Kidney tubule cell (primary cell): ENCODE measurements around the gene PANX2.

Experiments
- DNase-seq: peaks from one replicate; pipeline ENCODE4 v3.0.0-alpha.2; 2018; ENCODE audit warnings: low spot score

Gene PANX2

DNA sequence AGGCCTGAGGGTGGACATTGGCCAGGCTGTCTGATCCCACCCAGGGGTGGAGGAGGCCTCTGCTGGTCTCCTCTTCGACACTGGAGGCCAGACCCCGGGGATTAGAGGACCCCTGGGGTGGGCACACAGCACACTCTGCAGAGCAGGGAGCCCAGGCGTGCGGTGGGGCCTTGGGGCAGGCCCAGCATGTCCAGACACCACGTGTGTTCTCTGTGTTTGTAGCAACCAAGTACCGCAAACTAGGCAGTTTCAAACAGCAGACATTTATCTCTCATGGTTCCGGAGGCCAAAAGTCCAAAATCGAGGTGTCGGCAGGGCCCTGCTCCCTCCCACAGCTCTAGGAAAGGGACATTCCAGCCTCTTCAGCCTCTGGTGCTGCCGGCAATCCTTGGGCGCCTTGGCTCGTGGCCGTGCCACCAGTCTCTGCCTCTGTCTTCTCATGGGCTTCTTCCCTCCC is 1.5 kb downstream of the PANX2 start:
- DNase-seq = no peak

- DNase-seq = no peak
These were observed 2.9 kb downstream of the PANX2 start for GRCh38 chr22:50173311-50173982.

DNA sequence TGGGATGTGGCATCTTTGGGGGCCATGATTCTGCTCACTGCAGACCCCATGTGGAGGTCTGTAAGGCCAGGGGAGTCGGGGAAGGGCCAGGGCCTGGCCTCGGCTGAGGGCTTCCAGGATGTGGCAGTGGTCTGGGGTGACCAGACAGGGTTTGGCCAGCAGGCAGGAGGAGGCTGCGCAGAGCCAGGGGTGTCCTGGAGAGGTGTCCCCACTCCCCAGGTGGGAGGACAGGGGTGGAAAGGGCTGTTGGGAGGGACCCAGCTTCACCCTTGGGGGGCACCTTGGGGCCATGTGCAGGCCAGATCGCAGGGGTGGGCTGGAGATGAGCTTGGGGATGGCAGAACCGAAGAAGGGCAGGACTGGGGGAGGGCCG is 3.4 kb downstream of the PANX2 start:
- no peak for DNase-seq

DNA sequence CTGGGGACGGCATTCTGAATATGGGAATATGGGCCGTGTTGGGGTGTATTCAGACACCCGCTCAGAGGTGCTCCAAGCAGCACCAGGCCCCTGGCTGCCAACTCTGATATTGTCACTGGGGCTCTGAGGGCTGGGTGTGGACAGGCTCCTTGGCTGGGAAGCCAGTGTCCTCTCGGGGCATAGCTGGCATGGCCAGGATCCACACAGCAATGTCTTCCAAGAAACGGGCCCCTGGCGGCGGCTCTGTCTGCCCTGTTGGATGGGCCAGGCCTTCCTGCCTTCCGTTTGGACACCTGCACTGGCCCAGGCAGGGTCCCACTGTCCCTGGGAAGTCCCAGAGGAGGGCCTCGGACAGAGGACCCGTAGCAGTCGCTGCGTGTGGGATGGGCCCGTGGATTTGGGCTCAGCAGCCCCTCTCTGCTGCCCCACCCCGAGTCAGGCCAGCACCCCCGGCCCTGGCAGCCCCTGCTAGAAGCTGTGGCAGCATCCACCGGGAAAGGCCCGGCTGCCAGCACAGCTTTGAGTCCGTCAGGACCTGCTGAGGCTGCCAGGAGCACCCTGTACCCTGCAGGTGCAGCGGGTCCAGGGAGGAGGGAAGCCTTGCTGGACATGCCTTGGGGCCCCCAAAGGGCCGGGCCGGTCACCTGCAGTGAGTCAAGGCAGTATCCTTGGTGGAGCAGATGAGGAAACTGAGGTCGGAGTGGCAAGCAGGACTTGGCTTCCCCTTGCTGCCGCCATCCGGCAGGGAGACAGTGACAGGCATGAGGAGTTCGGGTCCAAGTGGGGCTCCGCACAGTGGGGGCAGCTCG is 4.1 kb downstream of the PANX2 start:
- DNase-seq = no peak

- no peak for DNase-seq
These were observed 4.6 kb downstream of the PANX2 start for GRCh38 chr22:50175191-50175461.

GRCh38 chr22:50175921-50176849 is 5.7 kb downstream of the PANX2 start:
- DNase-seq = no peak

DNA sequence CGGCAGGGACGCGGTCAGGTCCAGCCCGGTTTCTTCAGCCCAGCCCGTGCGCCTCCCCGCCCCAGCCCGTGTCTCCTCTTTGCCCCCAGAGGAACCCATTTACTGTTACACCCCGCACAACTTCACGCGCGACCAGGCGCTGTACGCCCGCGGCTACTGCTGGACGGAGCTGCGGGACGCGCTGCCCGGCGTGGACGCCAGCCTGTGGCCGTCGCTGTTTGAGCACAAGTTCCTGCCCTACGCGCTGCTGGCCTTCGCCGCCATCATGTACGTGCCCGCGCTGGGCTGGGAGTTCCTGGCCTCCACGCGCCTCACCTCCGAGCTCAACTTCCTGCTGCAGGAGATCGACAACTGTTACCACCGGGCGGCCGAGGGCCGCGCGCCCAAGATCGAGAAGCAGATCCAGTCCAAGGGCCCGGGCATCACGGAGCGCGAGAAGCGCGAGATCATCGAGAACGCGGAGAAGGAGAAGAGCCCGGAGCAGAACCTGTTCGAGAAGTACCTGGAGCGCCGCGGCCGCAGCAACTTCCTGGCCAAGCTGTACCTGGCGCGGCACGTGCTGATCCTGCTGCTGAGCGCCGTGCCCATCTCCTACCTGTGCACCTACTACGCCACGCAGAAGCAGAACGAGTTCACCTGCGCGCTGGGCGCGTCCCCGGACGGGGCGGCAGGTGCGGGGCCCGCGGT is 6.5 kb downstream of the PANX2 start:
- no peak for DNase-seq

DNA sequence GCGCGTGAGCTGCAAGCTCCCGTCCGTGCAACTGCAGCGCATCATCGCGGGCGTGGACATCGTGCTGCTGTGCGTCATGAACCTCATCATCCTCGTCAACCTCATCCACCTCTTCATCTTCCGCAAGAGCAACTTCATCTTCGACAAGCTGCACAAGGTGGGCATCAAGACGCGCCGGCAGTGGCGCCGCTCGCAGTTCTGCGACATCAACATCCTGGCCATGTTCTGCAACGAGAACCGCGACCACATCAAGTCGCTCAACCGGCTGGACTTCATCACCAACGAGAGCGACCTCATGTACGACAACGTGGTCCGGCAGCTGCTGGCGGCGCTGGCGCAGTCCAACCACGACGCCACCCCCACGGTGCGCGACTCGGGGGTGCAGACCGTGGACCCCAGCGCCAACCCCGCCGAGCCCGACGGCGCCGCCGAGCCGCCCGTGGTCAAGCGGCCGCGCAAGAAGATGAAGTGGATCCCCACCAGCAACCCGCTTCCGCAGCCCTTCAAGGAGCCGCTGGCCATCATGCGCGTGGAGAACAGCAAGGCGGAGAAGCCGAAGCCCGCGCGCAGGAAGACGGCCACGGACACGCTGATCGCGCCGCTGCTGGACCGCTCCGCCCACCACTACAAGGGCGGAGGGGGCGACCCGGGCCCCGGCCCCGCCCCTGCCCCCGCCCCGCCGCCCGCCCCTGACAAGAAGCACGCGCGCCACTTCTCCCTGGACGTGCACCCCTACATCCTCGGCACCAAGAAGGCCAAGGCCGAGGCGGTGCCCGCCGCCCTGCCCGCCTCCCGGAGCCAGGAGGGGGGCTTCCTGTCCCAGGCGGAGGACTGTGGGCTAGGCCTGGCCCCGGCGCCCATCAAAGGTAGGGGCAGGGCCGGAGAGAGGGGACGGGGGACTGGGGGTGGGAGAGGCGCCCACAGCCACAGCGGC is 7.3 kb downstream of the PANX2 start:
- no peak for DNase-seq

DNA sequence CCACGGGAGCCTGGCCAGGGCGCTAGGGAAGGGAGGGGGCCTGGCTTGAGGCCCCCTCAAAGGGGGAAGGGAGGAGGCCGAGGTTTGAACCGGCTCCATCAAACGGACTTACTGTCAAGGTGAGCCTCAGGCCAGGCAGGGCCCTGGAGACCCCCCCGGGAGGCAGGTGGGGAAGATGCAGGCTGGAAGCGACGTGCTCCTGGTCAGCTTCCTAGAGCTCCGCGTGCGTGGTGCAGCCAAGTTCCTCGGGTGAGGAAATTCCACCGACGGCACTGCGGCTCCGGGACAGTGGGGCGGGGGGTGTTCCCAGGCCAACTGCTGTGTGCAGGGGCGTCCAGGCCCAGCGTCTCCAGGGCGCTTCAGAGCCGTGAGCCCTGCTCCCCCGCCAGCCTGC is 7.9 kb downstream of the PANX2 start:
- no peak for DNase-seq

- no peak for DNase-seq
These were observed 8.6 kb downstream of the PANX2 start for GRCh38 chr22:50178871-50179869.

DNA sequence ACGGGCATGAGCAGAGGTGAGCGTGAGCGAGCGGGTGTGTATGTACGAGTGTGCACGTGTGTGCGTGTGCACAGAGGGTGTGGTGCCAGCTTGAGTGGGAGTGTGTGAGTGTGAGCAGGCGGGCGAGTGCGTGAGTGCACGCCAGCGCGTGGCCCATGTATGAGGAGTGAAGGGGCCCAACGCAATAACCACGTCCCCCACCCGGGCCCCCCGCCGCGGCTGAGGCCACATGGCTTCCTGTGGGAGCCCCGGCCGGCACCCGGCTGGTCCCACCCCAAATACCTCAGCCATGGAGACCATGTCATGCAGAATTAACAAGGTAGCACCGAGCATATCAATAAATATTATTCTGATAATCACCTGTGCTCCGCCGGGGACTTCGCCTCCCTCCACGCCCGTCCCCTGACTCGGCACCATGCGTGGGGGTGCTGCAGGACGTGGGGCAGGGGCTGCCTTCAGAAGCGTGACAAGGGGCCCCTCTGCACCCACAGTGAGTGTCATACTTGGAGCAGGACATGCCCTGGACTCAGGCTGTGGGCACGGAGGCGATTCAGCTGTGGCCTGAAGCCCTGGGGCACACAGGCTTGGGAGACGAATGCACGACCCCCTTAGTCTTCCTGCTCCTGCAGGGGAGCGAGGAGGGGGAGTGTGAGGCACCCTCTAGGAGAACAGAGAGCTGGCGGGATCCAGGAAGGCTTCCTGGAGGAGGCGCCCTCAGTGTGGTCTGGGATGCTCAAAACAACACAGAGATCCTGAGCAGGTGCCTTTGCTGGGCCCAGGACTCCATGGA is 9.6 kb downstream of the PANX2 start:
- DNase-seq = no peak

DNA sequence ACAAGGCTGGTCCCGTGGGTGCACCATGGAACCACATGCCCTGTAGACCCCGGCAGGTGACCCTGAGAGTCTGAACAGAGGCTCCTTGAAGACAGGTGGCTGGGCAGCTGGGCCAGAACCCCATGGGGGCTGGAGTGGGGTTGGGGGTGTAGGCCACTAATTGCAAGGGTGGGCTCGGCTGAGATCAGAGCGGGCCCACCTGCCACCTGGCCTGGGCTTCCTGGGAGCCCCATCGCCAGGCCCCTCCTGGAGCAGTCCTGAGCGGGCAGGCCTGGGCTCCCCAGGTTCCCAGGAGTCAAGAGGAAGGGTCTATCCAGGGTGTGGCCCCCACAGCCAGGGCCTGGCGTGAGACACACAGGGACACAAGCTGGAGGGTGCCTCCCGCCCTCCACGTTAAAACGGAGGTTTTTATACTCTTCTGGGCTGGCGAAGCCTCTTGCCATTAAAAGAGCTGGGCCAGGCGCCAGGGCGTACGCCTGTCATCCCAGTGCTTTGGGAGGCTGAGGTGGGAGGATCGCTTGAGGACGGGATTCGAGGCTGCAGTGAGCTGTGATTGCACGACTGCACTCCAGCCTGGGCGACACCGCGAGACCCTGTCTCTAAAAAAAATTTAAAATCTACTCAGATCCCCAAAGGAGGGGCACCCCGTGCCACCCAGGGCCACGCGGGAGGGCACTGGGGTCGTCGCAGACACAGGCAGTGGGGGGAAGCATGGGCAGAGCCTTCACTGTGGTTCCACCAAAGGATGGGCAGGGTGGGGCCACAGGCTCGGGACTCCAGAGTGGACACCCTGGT is 10.4 kb downstream of the PANX2 start:
- no peak for DNase-seq

DNA sequence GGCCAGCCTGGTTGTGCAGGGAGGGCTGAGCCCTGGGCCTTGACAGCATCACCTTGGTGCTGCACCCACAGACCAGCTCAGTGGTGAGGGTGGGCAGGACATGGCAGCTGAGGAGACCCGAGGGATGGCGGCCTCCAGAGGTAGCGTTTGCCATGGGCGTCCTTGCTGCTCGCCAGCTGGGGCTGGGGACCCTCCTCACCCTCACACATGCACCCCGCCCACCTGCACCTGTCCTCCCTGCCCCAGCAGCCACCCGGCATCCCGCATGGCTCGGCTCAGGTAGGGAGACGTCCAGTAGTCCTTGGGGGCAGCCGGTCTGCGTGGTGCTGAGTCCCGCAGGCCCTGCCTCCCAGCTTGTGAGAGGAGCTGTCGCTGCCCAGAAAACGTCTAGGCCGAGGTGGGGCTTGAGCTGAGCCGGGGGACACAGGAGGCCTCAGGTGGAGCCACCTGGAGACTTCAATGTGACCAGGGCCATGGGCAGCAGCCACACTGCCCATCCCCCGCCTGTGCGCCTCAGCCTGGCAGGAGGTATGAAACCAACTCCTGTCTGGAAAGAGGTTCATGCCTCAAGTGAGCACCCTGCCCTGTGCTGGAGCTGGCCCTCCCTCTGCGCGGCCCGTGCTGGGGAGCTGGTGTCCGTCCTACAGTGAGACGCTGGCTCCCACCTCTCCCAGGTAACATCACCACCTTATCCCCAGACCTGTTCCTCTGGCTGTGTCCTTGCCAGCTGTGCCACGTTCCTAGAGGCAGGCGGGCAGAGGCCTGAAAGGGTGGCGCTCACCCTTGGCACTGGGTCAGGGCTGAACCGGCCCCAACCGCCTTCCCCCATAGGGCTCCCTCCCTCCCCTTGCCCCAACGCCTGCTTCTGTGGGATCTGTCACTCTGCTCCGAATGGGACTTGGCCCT is 11.9 kb downstream of the PANX2 start:
- no peak for DNase-seq

GRCh38 chr22:50183141-50183971 is 12.8 kb downstream of the PANX2 start:
- DNase-seq = no peak

- DNase-seq = peak; percentile 30
These were observed 13.7 kb downstream of the PANX2 start for GRCh38 chr22:50184004-50184901.
